GM21423 (cell line): ENCODE data around the gene ASTN2.
A peak's percentile ranks its signal among the peaks of the same experiment; 100 is the strongest.

Source experiments
- ATAC-seq: cut with Tn5 transposase; IDR thresholded peaks from one replicate; pipeline ENCODE4 v1.9.1; 2021; ENCODE audit warnings: mild to moderate bottlenecking, moderate library complexity; ENCODE audit not compliant: unreplicated experiment

ASTN2 gene

GRCh38 chr9:116414374-116414773, 1000.5 kb downstream of the ASTN2 start:
- no peak for ATAC-seq

GRCh38 chr9:116411506-116411905, 1003.4 kb downstream of the ASTN2 start:
- ATAC-seq: no peak

- no peak for ATAC-seq
Observed at GRCh38 chr9:116409638-116410037, 1005.2 kb downstream of the ASTN2 start.

- no peak for ATAC-seq
Observed at GRCh38 chr9:116409129-116409528, 1005.7 kb downstream of the ASTN2 start.

GRCh38 chr9:116406469-116406868, 1008.4 kb downstream of the ASTN2 start:
- no peak for ATAC-seq

- no peak for ATAC-seq
Observed at GRCh38 chr9:116405321-116405720, 1009.5 kb downstream of the ASTN2 start.

GRCh38 chr9:116404228-116404627, 1010.6 kb downstream of the ASTN2 start:
- ATAC-seq: no peak

- ATAC-seq: no peak
Observed at GRCh38 chr9:116403171-116403570, 1011.7 kb downstream of the ASTN2 start.

- ATAC-seq: no peak
Observed at GRCh38 chr9:116395699-116396037, 1019.2 kb downstream of the ASTN2 start.

GRCh38 chr9:116394894-116395698, 1019.8 kb downstream of the ASTN2 start:
- no peak for ATAC-seq

- ATAC-seq: no peak
Observed at GRCh38 chr9:116394070-116394469, 1020.8 kb downstream of the ASTN2 start.

GRCh38 chr9:116393198-116393597, 1021.7 kb downstream of the ASTN2 start:
- no peak for ATAC-seq

- ATAC-seq: no peak
Observed at GRCh38 chr9:116391306-116391900, 1023.5 kb downstream of the ASTN2 start.

- ATAC-seq: peak; percentile 69
Observed at GRCh38 chr9:116390303-116391228, 1024.3 kb downstream of the ASTN2 start.

- ATAC-seq: no peak
Observed at GRCh38 chr9:116389541-116390302, 1025.1 kb downstream of the ASTN2 start.

GRCh38 chr9:116387934-116388698, 1026.7 kb downstream of the ASTN2 start:
- peak; percentile 58 for ATAC-seq

- no peak for ATAC-seq
Observed at GRCh38 chr9:116383936-116384335, 1030.9 kb downstream of the ASTN2 start.

GRCh38 chr9:116383133-116383532, 1031.7 kb downstream of the ASTN2 start:
- no peak for ATAC-seq

GRCh38 chr9:116382053-116382452, 1032.8 kb downstream of the ASTN2 start:
- ATAC-seq: no peak

- ATAC-seq: no peak
Observed at GRCh38 chr9:116381350-116381749, 1033.5 kb downstream of the ASTN2 start.
